Measurements from ENCODE around the gene DUSP23. TPM values are rescaled to one million over a fixed set of nuclear protein-coding genes. Genes with fewer than 3 reads are reported as not detected.

Gene DUSP23
- total RNA-seq: 10.5 and 16.5 TPM in 2 replicates
- long read RNA-seq: 0 reads

DNA sequence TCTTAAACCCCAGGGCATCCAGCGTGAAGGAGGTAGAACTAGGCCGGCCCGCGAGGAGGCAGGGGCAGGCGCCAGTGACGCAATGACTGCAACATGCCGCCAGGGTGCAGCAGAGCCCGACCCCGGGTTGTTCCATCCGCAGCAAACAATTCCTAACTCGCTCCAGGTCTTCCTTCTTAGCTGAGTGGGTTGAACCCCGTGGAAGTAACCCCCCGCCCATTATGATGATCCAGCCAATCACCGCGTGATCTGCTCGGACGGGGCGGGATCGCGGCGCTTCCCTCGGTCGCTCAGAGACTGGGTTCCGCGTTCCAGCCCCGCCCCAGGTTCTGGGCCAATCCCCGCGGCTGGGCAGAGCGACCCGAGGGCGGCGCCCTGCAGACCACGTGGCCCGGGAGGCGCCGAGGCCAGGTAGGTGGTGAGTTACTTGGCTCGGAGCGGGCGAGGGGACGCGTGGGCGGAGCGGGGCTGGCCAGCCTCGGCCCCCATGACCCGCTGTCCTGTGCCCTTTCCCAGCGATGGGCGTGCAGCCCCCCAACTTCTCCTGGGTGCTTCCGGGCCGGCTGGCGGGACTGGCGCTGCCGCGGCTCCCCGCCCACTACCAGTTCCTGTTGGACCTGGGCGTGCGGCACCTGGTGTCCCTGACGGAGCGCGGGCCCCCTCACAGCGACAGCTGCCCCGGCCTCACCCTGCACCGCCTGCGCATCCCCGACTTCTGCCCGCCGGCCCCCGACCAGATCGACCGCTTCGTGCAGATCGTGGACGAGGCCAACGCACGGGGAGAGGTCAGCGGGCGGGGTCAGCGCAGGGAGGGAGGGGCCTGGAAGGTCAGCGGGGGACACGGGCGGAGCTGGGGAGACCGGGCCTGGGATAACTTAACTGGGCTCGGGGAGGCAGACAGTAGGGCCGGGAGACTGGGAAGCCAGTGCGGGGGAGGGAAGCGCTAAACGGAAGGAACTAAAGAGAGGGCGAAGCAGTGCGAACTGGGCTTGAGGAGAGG is at the start of gene DUSP23:
TSS of gene DUSP23 (plus strand) at position 380 of the 1,000 bp plus-strand sequence. CDS start at position 519, 139 bp downstream.
- H3K27me3 Mint-ChIP-seq (ENCODE audit: unreplicated experiment): no peaks in the 10 kb centered on the region
- no peaks in the 10 kb centered on the region for H3K36me3 Mint-ChIP-seq (ENCODE audit: unreplicated experiment)
- peak within 1 kb of the TSS; percentile 74 for H3K4me3 Mint-ChIP-seq (ENCODE audit: unreplicated experiment)
- peak; percentile 99 for DNase-seq (ENCODE audit: extremely low spot score, unreplicated experiment)
- no peak within 1 kb of the TSS for H3K27ac Mint-ChIP-seq (ENCODE audit: unreplicated experiment)
- TF ChIP-seq, protein P1, sequence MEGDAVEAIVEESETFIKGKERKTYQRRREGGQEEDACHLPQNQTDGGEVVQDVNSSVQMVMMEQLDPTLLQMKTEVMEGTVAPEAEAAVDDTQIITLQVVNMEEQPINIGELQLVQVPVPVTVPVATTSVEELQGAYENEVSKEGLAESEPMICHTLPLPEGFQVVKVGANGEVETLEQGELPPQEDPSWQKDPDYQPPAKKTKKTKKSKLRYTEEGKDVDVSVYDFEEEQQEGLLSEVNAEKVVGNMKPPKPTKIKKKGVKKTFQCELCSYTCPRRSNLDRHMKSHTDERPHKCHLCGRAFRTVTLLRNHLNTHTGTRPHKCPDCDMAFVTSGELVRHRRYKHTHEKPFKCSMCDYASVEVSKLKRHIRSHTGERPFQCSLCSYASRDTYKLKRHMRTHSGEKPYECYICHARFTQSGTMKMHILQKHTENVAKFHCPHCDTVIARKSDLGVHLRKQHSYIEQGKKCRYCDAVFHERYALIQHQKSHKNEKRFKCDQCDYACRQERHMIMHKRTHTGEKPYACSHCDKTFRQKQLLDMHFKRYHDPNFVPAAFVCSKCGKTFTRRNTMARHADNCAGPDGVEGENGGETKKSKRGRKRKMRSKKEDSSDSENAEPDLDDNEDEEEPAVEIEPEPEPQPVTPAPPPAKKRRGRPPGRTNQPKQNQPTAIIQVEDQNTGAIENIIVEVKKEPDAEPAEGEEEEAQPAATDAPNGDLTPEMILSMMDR (IDR thresholded peaks at IDR 0.05): peak; percentile 98
- H3K4me1 Mint-ChIP-seq (ENCODE audit: unreplicated experiment): peaks cover 6% of the 10 kb centered on the region
- H3K9me3 Mint-ChIP-seq (ENCODE audit: unreplicated experiment): no peaks in the 10 kb centered on the region

DNA sequence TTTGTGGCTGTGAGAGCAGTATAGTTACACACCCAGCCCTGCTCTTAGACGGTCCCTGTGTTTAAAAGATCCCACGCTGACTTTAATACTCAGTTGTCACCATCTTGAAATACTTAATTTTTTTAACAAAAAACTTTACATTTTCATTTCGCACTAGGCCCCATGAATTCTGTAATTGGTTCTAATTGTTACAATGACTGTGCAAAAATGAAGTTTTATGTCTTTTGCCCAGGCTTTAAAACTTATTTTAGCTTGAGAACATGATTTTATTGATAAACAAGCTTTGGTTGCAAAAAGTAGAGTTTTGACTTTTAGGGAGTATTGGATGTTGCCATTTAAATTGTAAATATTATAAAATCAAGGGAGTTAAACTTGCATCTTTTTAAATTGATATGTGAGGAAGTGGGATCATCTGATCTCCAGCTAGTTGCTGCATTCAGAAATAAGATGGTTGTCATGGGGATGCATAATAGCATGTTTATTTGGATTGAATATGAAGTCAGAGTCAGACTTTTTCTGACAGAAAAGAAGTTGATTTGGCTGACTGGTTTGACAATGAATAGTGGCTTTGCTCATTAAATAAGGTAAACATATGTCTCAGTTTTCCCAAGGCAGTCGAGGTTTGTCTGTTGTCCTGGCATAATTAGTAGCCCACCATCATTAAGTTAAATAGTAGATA is 43.4 kb upstream of the DUSP23 start:
- no peak overlapping the region for H3K4me3 Mint-ChIP-seq (ENCODE audit: unreplicated experiment)
- DNase-seq (ENCODE audit: extremely low spot score, unreplicated experiment): no peak
- H3K27ac Mint-ChIP-seq (ENCODE audit: unreplicated experiment): no peak overlapping the region
- H3K4me1 Mint-ChIP-seq (ENCODE audit: unreplicated experiment): no peaks in the 10 kb centered on the region
- TF ChIP-seq, protein P1 (IDR thresholded peaks at IDR 0.05): no peak
- H3K27me3 Mint-ChIP-seq (ENCODE audit: unreplicated experiment): peaks cover 16% of the 10 kb centered on the region
- no peaks in the 10 kb centered on the region for H3K36me3 Mint-ChIP-seq (ENCODE audit: unreplicated experiment)
- H3K9me3 Mint-ChIP-seq (ENCODE audit: unreplicated experiment): peaks cover 6% of the 10 kb centered on the region

DNA sequence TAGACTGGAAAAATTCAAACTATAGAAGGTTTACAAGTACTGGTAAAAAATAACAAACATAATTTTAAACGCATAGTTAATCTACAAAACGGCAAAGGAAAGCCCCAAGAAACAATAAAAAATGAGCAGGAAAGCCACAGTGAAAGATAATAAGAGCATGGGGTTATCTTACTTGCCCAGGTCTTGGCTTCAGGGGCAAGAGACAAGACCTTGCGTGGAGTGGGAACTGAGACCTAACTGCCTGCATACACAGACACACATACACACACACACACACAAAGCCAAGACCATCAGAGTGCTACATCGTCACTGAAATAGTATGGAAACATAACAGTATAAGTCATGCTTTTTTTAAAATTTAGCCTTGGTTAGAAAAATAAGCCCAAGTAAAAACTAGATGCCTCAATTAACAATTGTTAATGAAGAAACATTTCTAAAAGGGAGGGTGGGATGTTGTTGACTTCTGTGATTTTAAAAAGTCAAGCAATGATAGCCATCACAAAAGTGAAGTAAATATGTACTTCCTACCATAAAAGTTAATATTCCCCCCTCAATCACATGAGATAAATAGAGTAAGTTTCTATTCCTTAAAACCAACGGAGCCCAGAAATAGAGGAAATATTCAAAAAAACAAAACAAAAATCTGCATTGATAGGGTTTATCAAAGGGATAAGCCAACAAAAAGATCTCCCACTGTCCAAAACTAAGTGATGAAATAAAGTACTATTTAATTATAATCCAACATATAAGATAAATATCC is 36.9 kb upstream of the DUSP23 start:
- DNase-seq (ENCODE audit: extremely low spot score, unreplicated experiment): no peak
- peaks cover 18% of the 10 kb centered on the region for H3K27me3 Mint-ChIP-seq (ENCODE audit: unreplicated experiment)
- no peaks in the 10 kb centered on the region for H3K36me3 Mint-ChIP-seq (ENCODE audit: unreplicated experiment)
- H3K27ac Mint-ChIP-seq (ENCODE audit: unreplicated experiment): no peak overlapping the region
- peaks cover 8% of the 10 kb centered on the region for H3K9me3 Mint-ChIP-seq (ENCODE audit: unreplicated experiment)
- TF ChIP-seq, protein P1 (IDR thresholded peaks at IDR 0.05): no peak
- no peak overlapping the region for H3K4me3 Mint-ChIP-seq (ENCODE audit: unreplicated experiment)
- no peaks in the 10 kb centered on the region for H3K4me1 Mint-ChIP-seq (ENCODE audit: unreplicated experiment)

DNA sequence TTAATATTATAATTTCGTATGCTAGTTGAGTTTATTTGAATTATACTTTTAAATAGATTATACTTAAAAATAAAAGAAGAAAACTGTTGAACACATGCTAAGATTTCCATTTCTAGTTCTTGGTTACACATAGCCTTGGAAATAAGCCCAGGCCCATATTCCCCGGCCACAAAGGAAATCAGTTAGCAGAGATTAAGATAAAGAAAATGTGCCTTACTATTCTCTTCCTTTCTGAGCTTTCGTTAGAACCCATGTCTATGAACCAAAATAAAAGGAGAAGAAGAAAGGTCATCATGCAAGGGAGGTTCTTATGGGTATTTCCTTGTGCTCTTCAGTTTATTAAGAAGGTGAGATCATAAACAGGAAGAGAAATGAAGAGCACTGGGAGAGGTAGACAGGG is 34.1 kb upstream of the DUSP23 start:
- DNase-seq (ENCODE audit: extremely low spot score, unreplicated experiment): no peak
- Mint-ChIP-seq H3K4me3 (ENCODE audit: unreplicated experiment) (no peak overlapping the region), H3K4me1 (ENCODE audit: unreplicated experiment) (no peaks in the 10 kb centered on the region), H3K27ac (ENCODE audit: unreplicated experiment) (no peak overlapping the region), H3K36me3 (ENCODE audit: unreplicated experiment) (no peaks in the 10 kb centered on the region), H3K27me3 (ENCODE audit: unreplicated experiment) (peaks cover 13% of the 10 kb centered on the region), H3K9me3 (ENCODE audit: unreplicated experiment) (peaks cover 8% of the 10 kb centered on the region)
- TF ChIP-seq, protein P1 (IDR thresholded peaks at IDR 0.05): no peak

Data from osteocyte (in vitro differentiated cells).